Body of pancreas (tissue), 4 donors: ENCODE measurements around the gene IKZF3.

Source experiments
- POLR2A ChIP-seq, 3 donors: fragments of 450-650 bp; IDR thresholded peaks; one replicate each; pipeline ENCODE4 v1.6.1; 2016; ENCODE audit warnings: antibody characterized with exemption in 3 of 3, mild to moderate bottlenecking in 2 of 3
- TF ChIP-seq, protein P1 (sequence below), 7 experiments: fragments of 450-650 bp in 4 of 7; fragments of 200-600 bp in 3 of 7; sonication (generic) in 3 of 7; IDR thresholded peaks; one replicate each; pipeline ENCODE4 v1.5.1; 2016 to 2019; ENCODE audit warnings: antibody characterized with exemption in 7 of 7

DNA sequence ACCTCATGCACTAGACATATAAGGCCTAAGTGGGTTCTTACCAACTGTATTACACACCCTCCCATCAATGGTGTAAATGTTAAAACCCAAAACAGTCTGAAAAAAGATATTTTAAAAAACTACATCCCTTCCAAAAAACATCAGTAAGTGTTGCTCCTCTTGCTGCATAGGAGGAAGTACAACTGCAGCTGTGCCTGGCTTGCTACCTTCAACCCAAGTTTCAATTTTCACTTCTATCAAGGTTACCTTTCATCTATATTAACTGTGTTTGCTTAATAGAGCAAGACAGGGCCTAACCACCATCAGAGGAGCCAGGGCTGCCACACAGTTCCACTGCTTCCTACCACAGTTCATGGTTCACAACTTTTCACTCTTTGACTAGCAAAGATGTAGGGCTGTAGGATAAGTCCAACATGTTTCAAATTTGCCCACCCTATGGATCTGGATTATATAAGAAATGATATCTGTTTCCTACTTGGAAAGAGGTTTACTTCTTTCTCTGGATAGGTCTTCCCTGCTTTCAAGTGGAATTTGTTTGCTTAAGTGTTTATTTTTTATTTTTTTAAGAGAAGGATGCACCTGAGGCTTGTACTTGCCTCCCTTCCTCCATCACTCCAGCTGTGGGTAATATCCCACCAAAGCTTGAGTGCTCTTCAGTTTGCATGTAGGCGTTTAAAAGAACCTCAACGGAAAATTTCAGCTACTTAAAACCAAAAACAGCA is 69.7 kb downstream of the IKZF3 start:
- TF ChIP-seq, protein P1, sequence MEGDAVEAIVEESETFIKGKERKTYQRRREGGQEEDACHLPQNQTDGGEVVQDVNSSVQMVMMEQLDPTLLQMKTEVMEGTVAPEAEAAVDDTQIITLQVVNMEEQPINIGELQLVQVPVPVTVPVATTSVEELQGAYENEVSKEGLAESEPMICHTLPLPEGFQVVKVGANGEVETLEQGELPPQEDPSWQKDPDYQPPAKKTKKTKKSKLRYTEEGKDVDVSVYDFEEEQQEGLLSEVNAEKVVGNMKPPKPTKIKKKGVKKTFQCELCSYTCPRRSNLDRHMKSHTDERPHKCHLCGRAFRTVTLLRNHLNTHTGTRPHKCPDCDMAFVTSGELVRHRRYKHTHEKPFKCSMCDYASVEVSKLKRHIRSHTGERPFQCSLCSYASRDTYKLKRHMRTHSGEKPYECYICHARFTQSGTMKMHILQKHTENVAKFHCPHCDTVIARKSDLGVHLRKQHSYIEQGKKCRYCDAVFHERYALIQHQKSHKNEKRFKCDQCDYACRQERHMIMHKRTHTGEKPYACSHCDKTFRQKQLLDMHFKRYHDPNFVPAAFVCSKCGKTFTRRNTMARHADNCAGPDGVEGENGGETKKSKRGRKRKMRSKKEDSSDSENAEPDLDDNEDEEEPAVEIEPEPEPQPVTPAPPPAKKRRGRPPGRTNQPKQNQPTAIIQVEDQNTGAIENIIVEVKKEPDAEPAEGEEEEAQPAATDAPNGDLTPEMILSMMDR (IDR thresholded peaks at IDR 0.05), result no peak
- no peak for TF ChIP-seq POLR2A (IDR thresholded peaks at IDR 0.05)
